Gastroesophageal sphincter (tissue), 3 donors: ENCODE data around the gene CTPS2.

ENCODE experiments used
- CTCF ChIP-seq, 4 experiments: fragments of 200-600 bp in 2 of 4; fragments of 450-650 bp in 2 of 4; sonication (generic) in 1 of 4; IDR thresholded peaks; one replicate each; pipeline ENCODE4 v1.5.1; 2017 to 2019; ENCODE audit warnings: antibody characterized with exemption in 4 of 4, mild to moderate bottlenecking in 2 of 4, moderate library complexity in 2 of 4
- EP300 ChIP-seq: sonication (generic); formaldehyde crosslinking; IDR thresholded peaks from one replicate; pipeline ENCODE4 v1.6.1; 2017; ENCODE audit warnings: antibody characterized with exemption, mild to moderate bottlenecking
- POLR2A ChIP-seq, 2 donors: fragments of 450-650 bp; IDR thresholded peaks; one replicate each; pipeline ENCODE4 v1.6.1; 2017; ENCODE audit warnings: antibody characterized with exemption in 2 of 2, mild to moderate bottlenecking in 2 of 2, moderate library complexity in 1 of 2

- TF ChIP-seq CTCF (IDR thresholded peaks at IDR 0.05) (no peak), POLR2A (IDR thresholded peaks at IDR 0.05) (no peak), EP300 (no peak)
These were observed 138.7 kb downstream of the CTPS2 start for GRCh38 chrX:16573781-16574180.
